OCI-M2 (cell line): ENCODE measurements around the gene PITPNM1.

Experiments
- DNase-seq: peaks from one replicate; lab custom pipeline; 2025; ENCODE audit not compliant: unreplicated experiment; lab: John Stamatoyannopoulos, UW

Gene PITPNM1

GRCh38 chr11:67445515-67445914 lies 59.6 kb downstream of the PITPNM1 start:
- DNase-seq: no peak

DNA sequence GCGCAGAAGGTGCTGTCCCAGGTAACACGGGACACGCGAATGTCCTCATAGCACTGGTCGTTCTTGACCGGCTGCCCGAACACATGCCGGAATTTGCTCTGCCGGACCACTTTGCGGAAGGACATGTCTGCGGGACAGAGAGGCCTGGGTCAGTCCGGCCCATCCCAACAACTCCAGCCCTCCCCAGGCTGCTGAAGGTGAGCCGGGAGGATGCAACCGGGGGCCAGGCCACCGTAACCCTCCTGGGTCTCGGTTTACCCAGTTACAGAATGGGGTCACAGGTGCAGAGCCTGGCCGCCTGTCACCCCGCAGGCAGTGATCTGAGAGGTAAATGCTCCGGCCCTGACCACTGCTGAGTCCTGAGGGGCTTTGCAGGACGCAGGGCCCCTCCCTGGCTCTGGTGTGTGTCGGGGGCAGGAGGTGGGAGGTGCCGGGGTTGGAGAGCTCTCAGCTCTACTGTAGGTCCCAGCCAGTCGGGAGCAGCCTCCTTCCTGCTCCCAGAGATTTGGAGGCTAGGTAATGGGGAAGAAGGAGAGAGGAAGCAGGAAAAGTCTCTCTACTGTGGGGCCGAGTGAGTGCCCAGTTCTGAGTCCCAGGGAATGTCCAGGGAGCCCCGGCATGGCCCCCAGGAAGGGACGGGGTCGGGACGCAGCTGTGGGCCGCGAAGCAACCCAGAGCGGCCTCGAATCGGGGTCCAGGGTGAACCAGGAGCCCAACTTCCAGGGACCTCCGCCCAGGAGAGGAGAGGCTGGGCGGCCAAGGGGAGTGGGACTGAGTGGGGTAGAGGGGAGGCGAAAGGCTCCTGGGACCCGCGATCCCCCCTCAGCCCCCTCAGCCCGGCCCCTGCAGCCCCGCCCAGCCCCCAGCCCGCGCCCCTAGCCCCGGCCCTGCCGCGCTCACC lies 62.4 kb downstream of the PITPNM1 start:
- no peak for DNase-seq
